Mucosa of gallbladder (tissue), 1 donor: ENCODE measurements around the gene UMODL1. TPM values are rescaled to one million over a fixed set of nuclear protein-coding genes. Genes with fewer than 3 reads are reported as not detected.

ENCODE experiments used
- DNase-seq: peaks from one replicate; pipeline ENCODE4 v3.0.0-alpha.2; 2020; ENCODE audit warnings: low spot score
- total RNA-seq: library from RNA; stranded (reverse); gene quantifications from one replicate; pipeline ENCODE4 v1.2.1, GENCODE V29; 2021
- donor health status: DM: no; HTN: no; CAD: no.

UMODL1 gene
- total RNA-seq, 1 donor from 2014 or later, result not detected

GRCh38 chr21:42080788-42081083 is 9.6 kb downstream of the UMODL1 start:
- DNase-seq, result no peak

DNA sequence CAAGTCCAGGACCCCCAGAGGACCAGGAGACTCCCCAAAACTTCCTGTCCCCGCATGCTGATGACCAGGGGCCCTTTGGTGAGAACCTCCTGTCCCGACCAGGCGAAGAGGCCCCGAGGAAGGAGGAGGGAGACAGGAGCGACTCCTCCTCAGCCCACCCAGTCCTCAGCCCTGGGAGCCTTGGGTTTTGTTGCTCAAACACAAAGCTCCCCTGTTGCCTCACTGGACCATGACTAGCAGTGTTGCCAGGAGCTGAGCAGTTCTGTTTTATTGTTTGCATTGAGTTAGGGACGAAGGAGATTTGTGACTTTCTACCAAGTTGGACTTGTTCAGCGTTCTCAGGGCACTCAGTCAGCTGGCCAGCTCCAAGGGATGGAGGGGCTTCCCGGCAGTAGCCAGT is 10.0 kb downstream of the UMODL1 start:
- DNase-seq, result no peak

- DNase-seq, result no peak
Measured at GRCh38 chr21:42081931-42082381, 10.8 kb downstream of the UMODL1 start.

GRCh38 chr21:42082501-42083360 is 11.6 kb downstream of the UMODL1 start:
- no peak for DNase-seq

GRCh38 chr21:42083361-42083690 is 12.2 kb downstream of the UMODL1 start:
- DNase-seq, result no peak

- DNase-seq, result no peak
Measured at GRCh38 chr21:42084079-42084478, 13.0 kb downstream of the UMODL1 start.

- no peak for DNase-seq
Measured at GRCh38 chr21:42085246-42086077, 14.3 kb downstream of the UMODL1 start.

DNA sequence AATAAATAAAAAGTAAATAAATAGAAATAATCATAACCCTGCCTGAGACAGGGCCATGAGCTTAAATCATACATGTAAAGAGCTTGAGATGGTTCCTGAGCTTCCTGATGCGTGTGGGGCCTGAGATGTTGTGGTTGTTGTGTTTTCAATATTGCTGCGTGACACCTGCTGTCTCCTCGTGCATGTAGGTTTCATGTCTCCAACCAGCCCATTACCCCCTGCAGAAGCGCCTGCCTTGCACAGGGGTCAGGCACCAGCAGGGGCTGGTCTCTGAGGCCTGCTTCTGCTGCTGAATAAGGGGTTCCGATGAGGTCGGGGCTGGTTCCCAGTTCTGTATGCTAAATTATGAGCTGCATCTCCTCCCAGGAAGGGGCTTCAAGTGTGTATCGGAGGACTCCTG is 15.9 kb downstream of the UMODL1 start:
- DNase-seq, result no peak

- no peak for DNase-seq
Measured at GRCh38 chr21:42088148-42088547, 17.0 kb downstream of the UMODL1 start.

DNA sequence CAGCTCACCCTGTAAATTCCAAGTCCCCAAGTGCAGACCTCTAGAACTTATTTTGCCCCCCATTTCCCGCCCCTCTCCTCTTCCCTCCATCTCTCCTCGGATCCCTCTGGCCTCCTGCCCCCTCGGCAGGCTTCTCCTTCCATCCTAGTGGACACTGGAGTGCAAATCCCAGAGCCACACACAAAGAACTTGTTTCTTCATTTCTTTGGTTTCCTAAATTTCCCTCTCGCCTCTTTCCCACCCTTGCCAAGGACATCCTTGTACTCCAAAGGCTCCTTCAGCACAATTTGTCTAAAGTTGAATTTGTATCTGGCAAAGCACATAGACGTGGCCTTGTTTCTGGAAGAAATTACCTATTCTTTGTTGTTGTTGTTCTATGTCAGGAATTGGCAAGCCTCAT is 17.5 kb downstream of the UMODL1 start:
- DNase-seq, result no peak

DNA sequence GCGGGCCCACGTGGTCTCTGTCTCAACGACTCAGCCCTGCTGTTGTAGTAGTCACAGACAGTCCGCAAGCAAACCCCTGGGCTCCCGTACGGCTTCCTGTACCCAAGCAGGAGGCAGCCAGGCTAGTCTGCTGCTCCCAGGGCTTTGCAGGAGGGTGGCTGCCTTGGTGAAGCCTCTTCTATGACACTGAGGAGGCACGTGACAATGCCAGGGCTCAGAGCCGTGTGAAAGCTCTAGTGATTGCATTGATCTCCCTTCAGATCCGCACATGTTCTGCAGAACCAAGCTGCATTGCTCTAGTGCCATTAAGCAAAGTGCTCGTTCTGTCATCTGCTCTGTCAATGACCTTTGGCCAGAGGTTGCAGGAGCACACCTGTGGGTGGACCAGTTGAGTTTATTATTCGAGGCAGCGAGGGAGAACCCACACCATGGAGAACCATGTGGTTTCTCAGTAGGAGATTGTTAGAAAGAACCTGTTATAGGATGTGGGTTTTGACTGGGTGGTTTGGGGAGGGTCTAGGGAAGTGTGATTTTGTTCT is 18.0 kb downstream of the UMODL1 start:
- DNase-seq, result no peak

- DNase-seq, result no peak
Measured at GRCh38 chr21:42089665-42090310, 18.7 kb downstream of the UMODL1 start.

DNA sequence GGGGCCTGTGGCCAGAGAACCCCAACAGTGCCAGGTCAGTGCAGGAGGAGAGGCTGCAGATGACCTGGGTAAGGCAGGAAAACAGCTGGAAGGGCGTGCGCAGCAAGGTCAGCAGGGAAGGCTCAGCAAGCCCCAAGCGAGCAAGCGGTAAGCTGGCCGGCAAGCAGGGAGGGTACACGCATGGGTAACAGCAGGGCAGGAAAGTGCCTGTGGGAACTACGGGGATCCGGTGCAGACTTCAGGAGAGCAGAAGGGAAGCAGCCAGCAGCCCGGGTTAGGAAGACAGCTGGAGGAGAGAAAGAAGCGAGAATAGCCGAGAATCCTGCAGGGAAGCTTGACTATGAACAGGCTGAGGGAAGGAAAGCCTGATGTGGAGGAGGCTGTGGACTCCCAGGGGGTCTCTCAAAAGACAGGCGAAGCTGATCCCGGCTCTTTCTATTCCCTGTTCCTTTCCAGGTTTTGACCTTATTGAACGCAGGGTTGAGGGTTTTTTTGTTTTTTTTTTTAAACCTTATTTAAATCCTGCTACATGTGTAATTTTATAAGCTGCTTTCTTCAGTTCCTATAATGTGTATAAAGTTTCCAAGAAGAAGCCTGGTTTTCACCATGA is 20.9 kb downstream of the UMODL1 start:
- no peak for DNase-seq

- no peak for DNase-seq
Measured at GRCh38 chr21:42092771-42093170, 21.7 kb downstream of the UMODL1 start.

GRCh38 chr21:42093186-42093585 is 22.1 kb downstream of the UMODL1 start:
- DNase-seq, result no peak

DNA sequence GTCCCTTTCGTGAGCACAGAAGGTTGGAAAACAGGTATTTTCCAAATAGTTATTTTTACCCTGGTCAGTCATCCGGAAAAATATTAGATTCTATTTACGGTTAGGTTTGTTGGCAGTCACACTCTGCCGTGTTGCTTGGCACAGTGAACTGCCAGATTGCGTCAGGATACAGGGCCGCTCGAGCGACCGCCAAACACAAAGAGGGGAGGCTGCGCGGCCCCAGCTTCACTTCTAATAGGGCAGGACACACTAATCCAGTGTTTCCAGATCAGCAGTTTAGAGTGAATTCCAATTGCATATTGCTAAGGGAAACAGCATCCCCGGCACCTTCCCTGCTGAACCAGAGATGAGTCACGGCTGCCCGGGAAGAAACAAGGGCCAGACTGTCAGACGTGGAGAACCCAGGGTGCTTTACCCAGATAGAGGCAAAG is 22.9 kb downstream of the UMODL1 start:
- no peak for DNase-seq

DNA sequence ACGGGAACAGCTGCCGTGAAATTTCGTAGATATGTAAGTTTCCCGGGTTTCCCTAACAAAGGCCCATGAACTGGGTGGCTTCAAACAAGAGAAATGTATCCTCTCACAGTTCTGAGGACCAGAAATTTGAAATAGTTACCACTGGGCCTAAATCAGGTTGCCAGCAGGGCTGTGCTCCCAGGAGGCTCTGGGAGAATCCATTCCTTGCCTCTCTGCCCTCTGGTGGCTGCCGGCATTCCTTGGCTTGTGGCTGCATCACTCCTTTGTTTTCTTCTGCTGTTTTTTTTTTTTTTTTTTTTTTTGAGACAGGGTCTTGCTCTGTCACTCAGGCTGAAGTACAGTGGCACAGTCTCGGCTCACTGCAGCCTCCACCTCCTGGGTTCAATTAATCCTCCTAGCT is 23.7 kb downstream of the UMODL1 start:
- DNase-seq, result no peak

DNA sequence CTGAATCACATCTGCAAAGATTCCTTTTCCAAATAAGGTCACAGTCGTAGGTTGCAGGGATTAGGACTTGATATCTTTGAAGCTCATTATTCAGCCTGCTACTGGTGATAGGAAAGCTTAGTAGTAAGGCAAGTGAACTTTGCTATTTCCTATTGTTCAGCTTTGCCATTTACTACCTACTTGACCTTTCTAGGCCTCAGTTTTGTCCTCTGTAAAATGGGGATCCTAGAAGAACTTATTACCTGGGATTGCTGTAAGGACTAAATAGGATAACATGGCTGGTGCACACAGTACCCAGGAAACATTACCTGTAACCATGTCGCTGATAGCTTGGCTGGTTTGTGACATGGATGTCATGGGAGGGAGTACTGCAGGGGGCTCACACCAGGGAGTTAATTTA is 24.5 kb downstream of the UMODL1 start:
- no peak for DNase-seq

GRCh38 chr21:42096566-42096965 is 25.4 kb downstream of the UMODL1 start:
- no peak for DNase-seq

DNA sequence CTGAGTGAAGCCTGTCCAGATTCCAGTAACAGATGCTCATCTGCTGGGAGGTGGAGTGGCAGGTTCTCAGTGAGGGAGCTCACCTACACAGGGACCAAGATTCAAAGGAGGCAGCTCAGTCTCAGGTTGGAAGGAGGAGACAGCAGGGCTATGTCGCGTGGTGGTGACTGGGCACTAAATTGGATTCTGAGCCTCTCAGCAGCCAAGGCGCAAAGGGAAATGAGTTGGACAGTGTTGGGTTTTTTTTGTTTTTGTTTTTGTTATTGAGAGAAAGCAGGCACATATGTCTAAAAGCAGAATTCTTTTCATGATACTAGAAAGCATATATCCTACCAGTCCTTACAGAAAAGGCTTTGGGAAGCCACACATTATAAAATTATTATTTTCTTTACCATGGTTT is 26.2 kb downstream of the UMODL1 start:
- DNase-seq, result no peak

DNA sequence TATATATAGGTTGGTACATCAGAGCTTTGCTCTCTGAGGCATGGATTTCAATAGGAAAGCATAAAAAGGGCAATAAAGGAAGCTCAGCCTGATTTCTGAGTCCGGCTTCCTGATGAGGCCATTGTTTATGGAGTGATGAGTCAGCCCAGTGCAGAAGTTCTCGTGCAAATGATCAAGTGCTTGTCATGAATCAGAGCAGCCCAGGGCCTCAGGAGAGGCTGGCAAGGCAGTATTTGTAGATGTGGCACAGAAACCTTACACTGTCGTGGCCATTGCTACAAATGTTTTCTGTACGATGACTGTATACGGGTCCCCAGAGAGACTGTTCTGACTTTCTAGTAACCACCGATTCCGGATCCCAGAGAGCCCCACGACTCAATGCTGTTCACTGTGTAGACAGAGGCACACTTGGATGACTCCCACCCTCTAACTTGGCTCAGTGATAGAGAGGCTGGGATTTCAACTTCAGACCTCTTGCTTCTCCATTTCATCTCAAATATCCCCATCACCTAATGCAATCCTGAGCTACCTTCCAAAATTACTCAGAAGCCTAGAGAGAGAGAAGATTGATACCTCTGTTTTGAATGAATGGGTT is 26.8 kb downstream of the UMODL1 start:
- DNase-seq, result peak; percentile 78
